Superior temporal gyrus (tissue), 1 donor: Measurements from ENCODE around the gene DNAJB12.
"Not testable (repeated sequence)": the region's sequence is repeated elsewhere in the genome, so short reads cannot be mapped to it uniquely, and the experiment has no call there.

Source experiments
- DNase-seq: peaks from one replicate; pipeline ENCODE4 v3.0.0-alpha.2; 2016; ENCODE audit errors: extremely low spot score

DNAJB12 gene

DNA sequence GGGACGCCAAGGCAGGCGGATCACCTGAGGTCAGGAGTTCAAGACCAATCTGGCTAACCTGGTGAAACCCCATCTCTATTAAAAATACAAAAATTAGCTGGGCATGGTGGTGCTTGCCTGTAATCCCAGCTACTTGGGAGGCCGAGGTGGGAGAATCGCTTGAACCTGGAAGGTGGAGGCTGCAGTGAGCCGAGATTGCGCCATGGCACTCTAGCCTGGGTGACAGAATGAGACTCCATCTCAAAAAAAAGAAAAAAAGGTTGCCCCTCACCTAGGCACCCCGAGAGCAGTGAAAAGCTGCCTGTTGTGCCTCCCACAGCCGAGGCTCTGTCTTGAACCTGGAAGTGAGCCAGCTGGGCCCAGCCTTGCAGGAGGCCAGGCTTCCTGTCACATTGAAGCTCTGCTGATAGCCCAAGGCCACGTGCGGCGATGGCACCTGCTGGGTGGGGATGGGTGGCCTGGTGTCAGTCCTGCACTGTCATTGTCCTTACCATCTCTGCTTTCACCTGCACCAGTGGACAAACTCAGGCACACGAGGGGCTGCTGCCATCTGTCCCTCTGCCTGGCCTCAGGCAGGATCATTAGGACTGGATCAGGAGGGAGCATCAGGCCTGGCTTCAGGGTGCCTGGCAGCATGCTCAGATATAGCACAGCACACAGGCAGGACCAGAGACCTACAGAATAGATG is 37.8 kb downstream of the DNAJB12 start:
- DNase-seq = no peak

GRCh38 chr10:72316386-72316700 is 38.4 kb downstream of the DNAJB12 start:
- no peak for DNase-seq

DNA sequence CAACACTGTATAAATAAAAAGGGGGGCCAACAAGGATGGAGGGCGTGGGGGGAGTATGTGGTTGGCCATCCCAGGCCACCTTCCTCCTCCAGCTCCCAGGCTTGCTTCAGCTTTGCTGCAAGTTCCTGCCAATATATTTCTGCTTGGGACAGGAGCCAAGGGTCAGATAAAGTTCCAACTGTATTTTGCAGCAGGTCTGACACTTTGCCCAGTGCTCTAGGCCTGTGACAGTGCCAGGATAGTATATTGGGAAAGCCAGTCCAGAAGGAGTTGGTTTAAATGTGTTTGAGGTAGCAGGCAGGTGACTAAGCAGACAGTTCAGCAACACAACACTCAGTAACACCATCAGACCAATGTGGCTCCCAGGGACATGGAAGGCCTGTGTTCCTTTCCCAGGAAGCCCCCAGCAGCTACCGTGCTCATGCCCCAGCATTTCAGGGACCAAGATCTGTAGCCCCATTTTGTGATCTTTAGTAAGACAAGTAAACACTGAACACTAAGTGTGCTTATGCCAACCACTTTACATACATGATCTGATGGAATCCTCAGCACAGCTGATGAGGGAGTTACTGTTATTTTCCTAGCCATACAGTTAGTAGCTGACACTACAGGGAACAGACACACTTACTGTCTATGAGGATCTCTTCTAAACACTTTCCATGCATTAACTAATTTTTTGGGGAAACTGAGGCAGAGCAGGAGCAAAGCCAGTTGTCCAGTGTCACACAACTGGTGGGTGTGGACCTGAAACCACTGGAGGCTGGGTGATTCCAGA is 38.9 kb downstream of the DNAJB12 start:
- no peak for DNase-seq

- DNase-seq = no peak
These were observed 39.7 kb downstream of the DNAJB12 start for GRCh38 chr10:72315054-72315453.

DNA sequence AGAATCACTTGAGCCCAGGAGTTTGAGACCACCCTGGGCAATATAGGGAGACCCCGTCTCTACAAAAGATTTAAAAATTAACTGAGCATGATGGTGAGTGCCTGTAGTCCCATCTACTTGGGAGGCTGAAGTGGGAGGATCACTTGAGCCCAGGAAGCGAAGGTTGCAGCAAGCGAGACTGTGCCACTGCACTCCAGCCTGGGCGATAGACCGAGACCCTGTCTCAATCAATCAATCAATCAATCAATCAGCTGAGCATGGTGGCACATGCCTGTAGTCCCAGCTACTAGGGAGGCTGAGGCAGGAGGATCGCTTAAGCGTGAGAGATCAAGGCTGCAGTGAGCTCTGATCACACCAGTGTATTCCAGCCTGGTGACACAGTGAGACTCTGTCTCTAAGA is 40.5 kb downstream of the DNAJB12 start:
- no peak for DNase-seq

GRCh38 chr10:72312865-72313391 is 41.8 kb downstream of the DNAJB12 start:
- DNase-seq = peak; percentile 4

DNA sequence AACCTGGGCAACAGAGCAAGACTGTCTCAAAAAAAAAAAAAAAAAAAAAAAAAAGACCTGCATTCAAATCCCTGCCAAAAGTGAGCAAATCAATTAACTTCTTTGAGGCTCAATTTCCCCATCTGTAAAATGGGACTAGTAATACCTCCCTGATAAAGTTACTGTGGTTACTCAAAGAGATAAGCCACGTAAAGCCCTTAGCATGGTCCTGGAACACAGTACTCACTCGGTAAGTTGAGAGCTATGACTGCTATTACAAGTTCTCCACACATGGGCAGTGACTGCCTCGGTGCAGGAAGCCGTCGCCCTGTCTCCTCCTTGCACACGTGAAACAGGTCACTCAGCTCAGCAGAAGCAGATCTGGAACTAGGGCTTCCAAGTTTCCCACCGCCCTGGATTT is 43.1 kb downstream of the DNAJB12 start:
- DNase-seq = no peak

DNA sequence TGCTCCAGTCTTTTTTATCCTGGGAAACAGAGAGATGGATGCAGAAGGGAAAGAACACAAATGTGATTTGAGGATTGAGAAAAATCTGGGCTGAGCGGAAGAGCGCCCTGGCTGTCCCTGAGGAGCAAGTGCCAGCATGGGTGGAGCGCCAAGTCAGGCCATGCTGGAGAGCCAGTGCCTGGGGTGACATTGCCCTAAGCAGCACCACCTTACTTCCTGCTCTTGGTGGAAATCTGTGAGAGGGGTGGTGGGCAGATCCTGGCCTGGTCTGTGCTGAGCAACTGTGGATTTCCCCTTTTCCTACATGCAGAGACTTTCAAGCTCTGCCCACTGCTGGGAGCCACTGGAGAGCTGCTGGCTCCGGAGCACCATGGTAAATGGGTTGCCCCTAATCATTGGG is 44.1 kb downstream of the DNAJB12 start:
- DNase-seq = peak; percentile 34

- no peak for DNase-seq
These were observed 44.5 kb downstream of the DNAJB12 start for GRCh38 chr10:72310241-72310633.

DNA sequence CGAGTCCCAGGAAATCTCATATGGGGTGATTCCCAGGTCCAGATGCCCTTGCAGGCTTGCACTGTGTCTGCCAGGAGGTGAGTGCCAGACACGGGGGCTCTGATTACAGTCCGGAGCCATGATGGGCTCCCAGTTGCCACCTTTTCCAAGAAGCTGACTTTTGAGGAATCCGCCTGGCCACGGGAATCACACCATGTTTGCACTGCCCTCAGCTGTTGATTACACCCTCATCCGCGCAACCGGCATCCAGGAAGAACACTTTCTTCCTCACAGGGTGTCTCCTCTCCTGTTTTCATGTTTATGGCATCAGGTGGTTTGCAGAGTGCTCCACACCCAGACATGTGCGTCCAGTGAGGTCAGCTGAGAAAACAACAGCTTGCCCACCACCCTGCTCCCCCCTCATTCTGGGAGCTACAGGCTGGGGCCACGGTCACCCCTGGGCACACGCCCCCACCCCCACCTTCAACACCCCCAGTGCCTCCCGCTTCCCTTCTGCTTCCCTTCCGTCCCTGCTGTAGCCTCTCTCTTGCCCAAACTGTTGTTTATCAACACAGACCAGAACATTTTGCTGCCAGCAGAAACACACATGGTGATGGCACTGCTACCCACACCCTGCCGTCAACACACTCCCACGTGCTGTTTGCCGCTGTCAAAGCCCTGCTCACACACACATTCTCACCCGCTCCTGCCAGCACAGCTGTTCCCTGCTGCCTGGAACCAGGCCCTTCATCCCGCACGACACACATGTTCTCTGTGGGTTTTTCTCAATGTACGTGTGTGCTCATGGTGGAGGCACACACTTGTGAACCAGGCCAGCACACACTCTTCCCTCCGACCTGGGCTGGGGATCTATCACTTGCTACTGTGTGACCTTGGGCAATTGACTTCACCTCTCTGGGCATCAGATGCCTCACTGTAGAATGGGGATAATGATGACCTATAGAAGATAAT is 45.2 kb downstream of the DNAJB12 start:
- DNase-seq = peak; percentile 87

- DNase-seq = no peak
These were observed 46.3 kb downstream of the DNAJB12 start for GRCh38 chr10:72308320-72308987.

DNA sequence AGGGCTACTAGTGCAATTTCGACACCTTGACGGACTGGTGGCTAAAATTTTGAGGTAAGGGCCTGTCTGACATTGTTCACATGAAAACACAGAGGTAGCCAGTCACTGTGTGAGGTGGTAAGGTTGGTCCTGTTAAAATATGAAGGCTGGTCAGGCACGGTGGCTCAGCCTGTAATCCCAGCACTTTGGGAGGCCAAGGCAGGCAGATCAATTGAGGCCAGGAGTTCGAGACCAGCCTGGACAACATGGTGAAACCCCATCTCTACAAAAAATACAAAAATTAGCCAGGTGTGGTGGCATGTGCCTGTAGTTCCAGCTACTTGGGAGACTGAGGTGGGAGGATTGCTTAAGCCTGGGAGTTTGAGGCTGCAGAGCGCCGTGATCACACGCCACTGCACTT is 47.0 kb downstream of the DNAJB12 start:
- not testable (repeated sequence) for DNase-seq

DNA sequence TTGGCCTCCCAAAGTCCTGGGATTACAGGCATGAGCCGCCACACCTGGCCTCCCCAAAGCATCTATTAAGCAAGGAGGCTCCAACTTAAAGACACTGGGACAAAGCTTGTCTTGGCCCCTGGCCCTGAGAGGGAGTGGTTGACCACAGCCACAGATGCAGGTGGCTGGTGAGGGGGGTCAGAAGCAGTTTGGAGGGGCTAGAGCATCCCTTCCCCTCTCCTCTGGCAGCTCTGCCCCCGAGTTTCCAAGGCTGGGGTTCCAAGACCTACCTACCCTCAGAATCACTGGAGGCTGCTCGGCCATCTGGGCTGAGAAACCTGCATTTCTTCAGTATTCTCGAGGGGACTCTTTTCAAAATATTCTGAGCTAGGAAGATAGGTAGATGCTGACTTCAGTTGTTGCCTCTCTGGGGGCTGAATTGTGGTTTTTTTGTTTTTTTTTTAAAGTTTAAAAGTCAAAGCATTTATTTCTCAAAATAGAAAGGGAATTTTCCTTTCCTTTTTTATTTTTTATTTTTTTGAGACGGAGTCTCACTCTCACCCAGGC is 48.4 kb downstream of the DNAJB12 start:
- DNase-seq = no peak

DNA sequence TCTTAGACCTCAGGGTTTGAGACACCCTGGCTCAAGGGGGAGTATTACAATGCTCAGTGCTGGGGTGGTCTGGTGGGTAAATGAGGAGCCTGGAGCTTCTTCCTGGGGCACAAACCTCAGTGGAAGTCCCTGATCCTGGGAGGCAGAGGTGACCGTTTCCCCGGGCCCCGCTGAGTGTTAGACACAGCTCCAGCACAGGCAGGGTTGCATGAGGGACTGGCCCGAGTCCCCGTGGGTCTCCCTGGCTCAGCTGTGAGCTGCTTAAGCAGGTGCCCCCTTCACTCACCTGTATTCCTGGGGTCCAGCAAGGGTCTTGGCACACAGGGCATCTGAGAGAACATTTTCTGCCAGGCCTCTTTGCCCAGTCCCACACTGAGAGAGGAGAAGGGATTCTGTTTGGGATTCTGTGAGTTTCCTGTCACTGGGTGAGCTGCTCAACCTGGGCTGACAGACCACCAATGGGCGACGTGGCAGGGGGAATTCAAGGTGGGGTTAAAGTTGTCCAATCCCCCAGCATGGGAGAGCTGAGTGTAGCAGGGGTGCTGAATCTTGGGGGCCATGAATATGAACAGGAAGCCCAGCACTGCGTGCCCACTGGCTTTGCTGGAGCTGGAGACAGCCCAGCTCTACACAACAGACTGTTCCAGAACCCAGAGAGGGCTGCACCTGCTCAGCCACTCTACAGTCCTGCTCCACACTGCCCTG is 51.1 kb downstream of the DNAJB12 start:
- no peak for DNase-seq

DNA sequence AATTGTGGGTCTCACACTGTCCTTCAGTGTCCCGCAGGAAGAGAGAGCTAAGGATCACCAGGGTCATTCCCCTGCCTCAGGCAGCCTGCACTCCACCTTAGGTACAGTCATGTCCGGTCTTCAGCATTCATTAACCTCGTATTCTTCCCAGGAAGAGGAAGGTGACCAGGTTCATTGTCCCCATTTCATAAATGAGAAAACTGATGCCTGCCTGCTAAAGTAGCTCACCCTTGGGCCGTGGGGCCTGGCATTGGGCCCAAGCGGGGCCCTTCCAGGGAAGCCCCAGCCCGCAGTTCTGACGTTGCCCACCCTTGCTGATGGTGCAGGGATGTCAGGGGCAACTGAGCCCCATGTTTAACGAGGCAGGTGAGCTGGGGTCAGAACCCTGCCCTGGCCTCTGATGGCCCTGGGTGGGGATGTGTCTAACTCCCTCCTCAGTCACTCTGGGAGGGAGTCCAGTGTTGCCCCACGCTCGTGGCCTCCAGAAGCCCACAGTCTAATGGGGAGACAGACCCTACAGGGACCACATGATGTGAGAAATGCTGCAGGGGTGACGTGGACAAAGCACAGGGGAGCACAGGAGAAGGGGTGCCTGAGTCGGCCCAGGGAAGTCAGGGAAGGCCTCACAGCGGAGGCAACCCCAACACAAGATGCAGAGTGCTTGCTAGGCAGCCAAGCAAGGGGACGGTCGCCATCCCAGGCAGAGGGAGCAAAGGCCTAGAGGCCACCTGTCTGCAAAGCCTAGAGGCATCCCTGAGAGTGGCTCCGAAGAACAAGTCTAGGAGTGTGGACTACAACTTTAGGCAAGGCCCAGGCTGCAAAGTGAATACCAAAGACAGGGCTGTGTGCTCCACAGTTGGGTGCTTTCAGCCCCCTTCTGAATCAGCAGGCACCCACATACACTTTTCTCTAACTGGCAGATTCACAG is 55.9 kb downstream of the DNAJB12 start:
- DNase-seq = no peak

GRCh38 chr10:72297805-72298591 is 56.7 kb downstream of the DNAJB12 start:
- peak; percentile 97 for DNase-seq

DNA sequence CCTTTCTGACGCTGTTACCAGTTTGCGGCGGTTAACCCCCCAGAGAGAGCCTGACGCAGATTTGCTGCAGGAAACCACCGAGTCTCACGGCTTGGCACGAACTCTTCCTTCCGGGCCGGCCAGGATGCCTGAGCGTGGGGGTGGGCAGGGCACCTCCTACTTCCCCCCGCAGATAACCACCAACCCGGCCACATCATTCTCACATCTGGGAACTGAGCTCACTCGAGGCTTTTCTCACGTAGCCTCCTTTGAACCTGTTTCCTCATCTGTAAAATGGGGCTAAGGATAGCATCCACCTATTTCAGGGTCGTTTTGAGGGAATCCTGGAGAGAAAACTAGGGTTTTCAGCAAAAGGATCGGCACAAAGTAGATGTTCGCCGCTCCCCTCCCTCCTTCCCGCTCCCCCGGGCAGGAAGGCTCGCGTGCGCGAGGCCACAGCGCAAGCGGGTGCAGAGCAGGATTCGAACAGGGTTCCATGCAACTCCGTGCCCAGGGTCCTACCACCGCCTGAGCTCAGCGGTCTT is 57.4 kb downstream of the DNAJB12 start:
- peak; percentile 30 for DNase-seq

DNA sequence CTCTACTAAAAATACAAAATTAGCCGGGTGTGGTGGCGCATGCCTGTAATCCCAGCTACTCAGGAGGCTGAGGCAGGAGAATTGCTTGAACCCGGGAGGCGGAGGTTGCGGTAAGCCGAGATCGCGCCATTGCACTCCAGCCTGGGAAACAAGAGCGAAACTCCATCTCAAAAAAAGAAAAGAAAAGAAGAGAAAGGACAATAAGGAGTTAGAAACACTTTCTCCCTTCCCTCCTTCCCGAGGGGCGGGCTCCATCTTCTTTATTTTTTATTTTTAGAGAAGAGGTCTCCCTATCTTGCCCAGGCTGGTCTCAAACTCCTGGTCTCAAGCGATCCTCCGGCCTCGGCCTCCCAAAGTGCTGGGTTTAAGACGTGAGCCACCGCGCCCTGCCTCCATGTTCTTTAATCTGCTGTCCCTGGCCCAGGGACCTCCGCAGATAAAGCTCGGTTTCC is 57.9 kb downstream of the DNAJB12 start:
- DNase-seq = not testable (repeated sequence)
